HL-60/S4 treated with phorbol 12-myristate 13-acetate at 8.2 ng/mL for 4 days and 3 days (cell line): ENCODE measurements around the gene MAP3K4.

ENCODE experiments used
- in situ Hi-C: fragments of 300-500 bp; cut with MboI; formaldehyde crosslinking; loops from 2 replicates; pipeline ENCODE4 v1.15.0; 2022; ENCODE audit warnings: low sequenced_read_pairs

Gene MAP3K4

DNA sequence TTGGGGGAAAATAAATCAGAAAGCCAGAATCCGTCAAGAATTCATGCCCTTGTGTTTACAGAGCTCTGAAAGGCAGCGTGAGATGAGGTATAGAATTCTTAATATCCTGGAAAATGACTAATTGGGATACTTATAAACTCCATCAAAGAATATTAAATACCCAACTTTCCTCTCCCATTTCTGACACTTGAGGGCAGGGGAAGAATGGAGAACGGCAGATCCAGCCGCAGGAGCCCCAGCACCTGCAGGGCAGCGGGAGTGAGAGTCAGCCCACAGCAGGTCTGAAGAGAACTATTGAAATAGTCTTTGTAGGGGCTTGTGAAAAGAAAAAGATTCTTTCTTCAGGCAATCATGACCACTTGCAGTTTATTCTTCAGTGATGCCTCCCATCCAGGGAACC lies 175.1 kb downstream of the MAP3K4 start:
- in situ Hi-C loops: no loop called here
